Heart right ventricle (tissue), 16 donors: Measurements from ENCODE around the gene ANAPC16. TPM values are rescaled to one million over a fixed set of nuclear protein-coding genes. Genes with fewer than 3 reads are reported as not detected.

Experiments
- ATAC-seq, 8 donors: fragments of 200-7000 bp; cut with Tn5 transposase; one replicate each; pipeline ENCODE4 v1.9.1; 2020; ENCODE audit warnings: mild to moderate bottlenecking in 8 of 8, moderate library complexity in 8 of 8, moderate number of reproducible peaks in 1 of 8
- DNase-seq, 2 donors: peaks; one replicate each; pipeline ENCODE4 v3.0.0-alpha.2; 2020
- H3K27ac ChIP-seq, 10 donors: fragments of 200-600 bp; sonication (generic) in 2 of 10; one replicate each; pipeline versions ENCODE4 v1.5.0 to v1.8.0; 2020 to 2022; ENCODE audit warnings: mild to moderate bottlenecking in 3 of 10
- H3K27me3 ChIP-seq, 7 donors: fragments of 200-600 bp; one replicate each; pipeline ENCODE4 v1.8.0; 2021 to 2022; ENCODE audit warnings: mild to moderate bottlenecking in 2 of 7
- H3K36me3 ChIP-seq, 9 donors: fragments of 200-600 bp; sonication (generic) in 1 of 9; one replicate each; pipeline versions ENCODE4 v1.5.0 to v1.8.0; 2020 to 2022; ENCODE audit warnings: mild to moderate bottlenecking in 2 of 9
- H3K4me1 ChIP-seq, 9 donors: fragments of 200-600 bp; sonication (generic) in 1 of 9; one replicate each; pipeline versions ENCODE4 v1.5.0 to v1.8.0; 2020 to 2022; ENCODE audit warnings: mild to moderate bottlenecking in 4 of 9
- H3K4me3 ChIP-seq, 10 donors: fragments of 200-600 bp; sonication (generic) in 2 of 10; one replicate each; pipeline versions ENCODE4 v1.5.0 to v1.8.0; 2020 to 2022; ENCODE audit warnings: mild to moderate bottlenecking in 7 of 10, moderate library complexity in 2 of 10
- H3K9me3 ChIP-seq, 11 donors: fragments of 200-600 bp in 10 of 11; sonication (generic) in 2 of 11; one replicate each; pipeline versions ENCODE4 v1.5.0 to v1.8.0; 2013 to 2022; ENCODE audit warnings: mild to moderate bottlenecking in 2 of 11, control low read depth in 1 of 11, moderate library complexity in 1 of 11
- CTCF ChIP-seq, 9 donors: fragments of 200-600 bp; sonication (generic) in 2 of 9; IDR thresholded peaks; one replicate each; pipeline versions ENCODE4 v1.5.0 to v1.8.0; 2021 to 2022; ENCODE audit warnings: antibody characterized with exemption in 9 of 9, mild to moderate bottlenecking in 5 of 9, moderate library complexity in 1 of 9
- WGBS, 2 donors: extraction: QIAGEN DNeasy Blood & Tissue Kit; methylation state at CpG; one replicate each; pipeline ENCODE4 v1.1.7; 2013; ENCODE audit warnings: inconsistent platforms in 1 of 2; 5-methylcytosine and 5-hydroxymethylcytosine counted together
- intact Hi-C, 10 donors: fragments of 100-400 bp; cut with DNase I; formaldehyde crosslinking; loops; one replicate each; pipeline versions ENCODE4 v1.11.1 to v1.14.2; 2022
- polyA plus RNA-seq, 2 donors: library from polyadenylated mRNA; stranded (reverse); fragments of 200-250 nt; gene quantifications; one replicate each; pipeline ENCODE4 v1.2.3, GENCODE V29; 2013
- total RNA-seq, 10 donors: library from RNA; stranded (reverse); fragmentation: NEBNext Ultra II Directional in 3 of 10; extraction: Animal tissue kit (Norgen Biotek cat#: 25700) in 3 of 10; gene quantifications; one replicate each; pipeline versions ENCODE4 v1.2.1 to v1.2.4, GENCODE V29; 2021 to 2023
- donor health status: Arrhythmogenic right ventricular cardiomyopathy.
- donor health status: ischemic (EF 13 %, LVEDD 7.1; RV severe dilation, severe dysfunction).
- donor health status: healthy with polysubstance abuse.
- donor health status: DM: no; HTN: yes; CAD: no.
- donor health status: DM: no; HTN: no; CAD: no.
- donor health status: ischemic (EF 25% LVEDD 6.9; RV normal size, moderate dysfunction).
- donor health status: ischemic (EF 25% LVEDD 5.7; RV mildly dilated, moderate dysfunction).
- donor health status: healthy.
- donor health status: DM: yes; HTN: yes; CAD: no.
- donor health status: Ischemic cardiomyopathy.
- donor health status: ischemic (EF 35%, LVEDD 5.7; RV mildly dilated, moderate dysfunction).
- donor health status: nonischemic (EF 11% LVEDD 7.7; RV severe dilation, severe dysfunction).
- donor health status: DM: yes; HTN: yes; CAD: no.
- donor health status: PGD.
- donor health status: ischemic (EF 29% LVEDD 5.4; RV normal size, mild dysfunction).
- donor health status: nonischemic (EF 23%, LVEDD 6.1; RV moderate dilation, normal function).

ANAPC16 gene
- total and polyA plus RNA-seq, 12 donors, result 129 to 246 (median 206) TPM

GRCh38 chr10:72241691-72242252, 26.0 kb downstream of the ANAPC16 start:
- no peaks in the 10 kb centered on the region for H3K27me3 ChIP-seq
- ATAC-seq (no peak), DNase-seq (no peak)
- TF ChIP-seq CTCF (IDR thresholded peaks at IDR 0.05), result no peak
- peak overlapping the region in 7 of 10 donors; percentile 62 to 93 (median 84) for H3K27ac ChIP-seq
- H3K4me1 ChIP-seq, result peaks cover 26 to 69% (median 54%) of the 10 kb centered on the region in 9 donors
- no peak overlapping the region for H3K4me3 ChIP-seq
- 90 to 93% methylated on average over 8 of the region's 8 CpGs for WGBS, 2 donors
- intact Hi-C loops, result loop anchor here in 2 of 10 donors (10.0 kb wide), 2 partner anchors 93 to 277 kb away; partner anchors contain the start of gene CHST3 (in 1 of the 2)
- H3K9me3 ChIP-seq, result no peaks in the 10 kb centered on the region
- H3K36me3 ChIP-seq, result peaks cover 0 to 11% (median 0%) of the 10 kb centered on the region in 9 donors

GRCh38 chr10:72242675-72243074, 26.9 kb downstream of the ANAPC16 start:
- H3K4me3 ChIP-seq, result no peak overlapping the region
- H3K4me1 ChIP-seq, result peaks cover 36 to 78% (median 63%) of the 10 kb centered on the region in 9 donors
- DNase-seq (peak; percentile 50 to 77), ATAC-seq (peak; percentile 36 to 84 (median 76))
- peaks cover 0 to 2% (median 0%) of the 10 kb centered on the region in 9 donors for H3K36me3 ChIP-seq
- 11 to 26% methylated on average over 4 of the region's 4 CpGs for WGBS, 2 donors
- H3K9me3 ChIP-seq, result no peaks in the 10 kb centered on the region
- intact Hi-C loops, result loop anchor here in 2 of 10 donors (10.0 kb wide), 2 partner anchors 92 to 278 kb away; partner anchors contain the start of gene CHST3 (in 1 of the 2)
- no peaks in the 10 kb centered on the region for H3K27me3 ChIP-seq
- H3K27ac ChIP-seq, result peak overlapping the region; percentile 62 to 93 (median 88)
- no peak for TF ChIP-seq CTCF (IDR thresholded peaks at IDR 0.05)

GRCh38 chr10:72243822-72244437, 28.1 kb downstream of the ANAPC16 start:
- DNase-seq, result peak in 1 of 2 donors; percentile 38
- ATAC-seq, result peak in 6 of 8 donors; percentile 5 to 47 (median 30)
- 52 to 62% methylated on average over 11 of the region's 11 CpGs for WGBS, 2 donors
- Histone ChIP-seq H3K27ac (peak overlapping the region; percentile 62 to 93 (median 88)), H3K36me3 (no peaks in the 10 kb centered on the region), H3K27me3 (no peaks in the 10 kb centered on the region), H3K4me1 (peaks cover 40 to 83% (median 76%) of the 10 kb centered on the region in 9 donors), H3K9me3 (no peaks in the 10 kb centered on the region), H3K4me3 (no peak overlapping the region)
- peak in 5 of 9 donors; percentile 9 to 34 (median 22) for TF ChIP-seq CTCF (IDR thresholded peaks at IDR 0.05)
- intact Hi-C loops, result loop anchor here in 2 of 10 donors (10.0 kb wide), 2 partner anchors 91 to 279 kb away; partner anchors contain the start of gene CHST3 (in 1 of the 2)

- no peak overlapping the region for H3K4me3 ChIP-seq
- DNase-seq (no peak), ATAC-seq (no peak)
- no peaks in the 10 kb centered on the region for H3K27me3 ChIP-seq
- no peaks in the 10 kb centered on the region for H3K36me3 ChIP-seq
- 59 to 61% methylated on average over 5 of the region's 5 CpGs for WGBS, 2 donors
- intact Hi-C loops, result loop anchor here in 2 of 10 donors (10.0 kb wide), 2 partner anchors 90 to 280 kb away; partner anchors contain the start of gene CHST3 (in 1 of the 2)
- TF ChIP-seq CTCF (IDR thresholded peaks at IDR 0.05), result no peak
- no peaks in the 10 kb centered on the region for H3K9me3 ChIP-seq
- H3K27ac ChIP-seq, result peak overlapping the region; percentile 16 to 93 (median 88)
- peaks cover 45 to 85% (median 83%) of the 10 kb centered on the region in 9 donors for H3K4me1 ChIP-seq
Measured at GRCh38 chr10:72244573-72245038, 28.8 kb downstream of the ANAPC16 start.
